ENCODE data around the gene DIAPH2.

GRCh38 chrX:97547877-97548578 lies 863.4 kb downstream of the DIAPH2 start:
- no peak for TF ChIP-seq RFX5 (IDR thresholded peaks at IDR 0.05; ENCODE audit: low read depth, low read length)
- no peak for TF ChIP-seq IFI16 (CRISPR knock-in tag; IDR thresholded peaks at IDR 0.05)
- no peak for TF ChIP-seq TCF7L2 (IDR thresholded peaks at IDR 0.05; ENCODE audit: low read depth, low read length)
- no peak for TF ChIP-seq MIER1 (IDR thresholded peaks at IDR 0.05; ENCODE audit: low read depth)
- TF ChIP-seq NR2C2 (CRISPR knock-in tag; IDR thresholded peaks at IDR 0.05), result no peak
- TF ChIP-seq NR2C2 (tag; IDR thresholded peaks at IDR 0.05), result no peak
- TF ChIP-seq EZH2 (IDR thresholded peaks at IDR 0.05; ENCODE audit: borderline replicate concordance, low read depth, low read length), result no peak
- no peak for TF ChIP-seq ZNF3 (CRISPR knock-in tag; IDR thresholded peaks at IDR 0.05)
- no peak for TF ChIP-seq POLR2A (conservative IDR thresholded peaks at IDR 0.05)
- no peak for TF ChIP-seq THRA (IDR thresholded peaks at IDR 0.05)
- TF ChIP-seq ASH1L (IDR thresholded peaks at IDR 0.05; ENCODE audit: borderline replicate concordance, low read depth, partially characterized antibody), result no peak
- no peak for TF ChIP-seq EGR1 (conservative IDR thresholded peaks at IDR 0.05)
- TF ChIP-seq TARDBP (IDR thresholded peaks at IDR 0.05), result no peak
